Islet of Langerhans (tissue), 1 donor: ENCODE results near the gene MSS51.

ENCODE experiments used
- FAIRE-seq: peaks from one replicate; lab custom pipeline; 2011; peaks lifted over from hg19 to GRCh38; lab: Jason Lieb, UNC

MSS51 gene

GRCh38 chr10:73433538-73433867 lies at the start of gene MSS51:
TSS of gene MSS51 (minus strand) at chr10:73433561. CDS start at chr10:73428284, 5,277 bp downstream.
- no peak for FAIRE-seq

GRCh38 chr10:73480158-73480557 lies 46.8 kb upstream of the MSS51 start:
- no peak for FAIRE-seq

- FAIRE-seq: no peak
These were observed 45.3 kb upstream of the MSS51 start for GRCh38 chr10:73478636-73479035.

- peak; percentile 62 for FAIRE-seq
These were observed 37.9 kb upstream of the MSS51 start for GRCh38 chr10:73471226-73471625.

- no peak for FAIRE-seq
These were observed 36.2 kb upstream of the MSS51 start for GRCh38 chr10:73469579-73469978.

GRCh38 chr10:73467206-73467605 lies 33.8 kb upstream of the MSS51 start:
- FAIRE-seq: no peak

GRCh38 chr10:73465978-73466726 lies 32.8 kb upstream of the MSS51 start:
- FAIRE-seq: peak; percentile 45

- no peak for FAIRE-seq
These were observed 27.5 kb upstream of the MSS51 start for GRCh38 chr10:73460897-73461296.

- FAIRE-seq: peak; percentile 45
These were observed 26.4 kb upstream of the MSS51 start for GRCh38 chr10:73459683-73460314.

GRCh38 chr10:73456187-73456890 lies 23.0 kb upstream of the MSS51 start:
- peak; percentile 64 for FAIRE-seq

- FAIRE-seq: no peak
These were observed 15.8 kb upstream of the MSS51 start for GRCh38 chr10:73449113-73449512.

- no peak for FAIRE-seq
These were observed 15.0 kb upstream of the MSS51 start for GRCh38 chr10:73448384-73448783.

- no peak for FAIRE-seq
These were observed 13.6 kb upstream of the MSS51 start for GRCh38 chr10:73446926-73447325.

- FAIRE-seq: no peak
These were observed 11.1 kb upstream of the MSS51 start for GRCh38 chr10:73444457-73444856.

- FAIRE-seq: peak; percentile 72
These were observed 6.4 kb upstream of the MSS51 start for GRCh38 chr10:73439605-73440312.

- no peak for FAIRE-seq
These were observed 5.7 kb upstream of the MSS51 start for GRCh38 chr10:73439055-73439454.

- FAIRE-seq: no peak
These were observed 469 bp downstream of the MSS51 start for GRCh38 chr10:73432646-73433537.

GRCh38 chr10:73426318-73426717 lies 7.0 kb downstream of the MSS51 start:
- no peak for FAIRE-seq

GRCh38 chr10:73424478-73424877 lies 8.9 kb downstream of the MSS51 start:
- no peak for FAIRE-seq

- FAIRE-seq: no peak
These were observed 10.1 kb downstream of the MSS51 start for GRCh38 chr10:73423309-73423708.

- no peak for FAIRE-seq
These were observed 16.8 kb downstream of the MSS51 start for GRCh38 chr10:73416571-73416970.
